Activated CD8-positive, alpha-beta T cell treated with anti-CD3 and anti-CD28 coated beads, Interleukin-2, amount 10 ng/mL, durations not matched to agents 7 days and 5 days (primary cell): ENCODE results near the gene UXT. TPM values are rescaled to one million over a fixed set of nuclear protein-coding genes. Genes with fewer than 3 reads are reported as not detected.

Source experiments
- ATAC-seq: fragments of 150-1000 bp; cut with Tn5 transposase; one replicate; pipeline ENCODE4 v1.10.0; 2021; ENCODE audit warnings: moderate library complexity
- CTCF ChIA-PET: fragments of 350-600 bp; sonication (Branson Sonifier 250); formaldehyde crosslinking; loops from one replicate; lab custom pipeline; 2021; ENCODE audit warnings: antibody characterized with exemption; lab: Charles Lee
- POLR2A ChIA-PET: fragments of 350-600 bp; sonication (Branson Sonifier 250); formaldehyde crosslinking; loops from one replicate; lab custom pipeline; 2021; ENCODE audit warnings: antibody characterized with exemption; lab: Charles Lee
- DNase-seq: peaks from one replicate; pipeline ENCODE4 v3.0.0-alpha.2; 2020
- H3K27ac Mint-ChIP-seq: one replicate; pipeline ENCODE4 v1.8.0; 2021; ENCODE audit warnings: mild to moderate bottlenecking, mixed read lengths
- H3K27me3 Mint-ChIP-seq: one replicate; pipeline ENCODE4 v1.8.0; 2021; ENCODE audit warnings: low read depth, mixed read lengths
- H3K36me3 Mint-ChIP-seq: one replicate; pipeline ENCODE4 v1.8.0; 2021; ENCODE audit warnings: low read depth, mixed read lengths
- H3K4me1 Mint-ChIP-seq: one replicate; pipeline ENCODE4 v1.8.0; 2021; ENCODE audit warnings: low read depth, mixed read lengths
- H3K4me3 Mint-ChIP-seq: one replicate; pipeline ENCODE4 v1.8.0; 2021; ENCODE audit warnings: mild to moderate bottlenecking, mixed read lengths
- H3K9me3 Mint-ChIP-seq: one replicate; pipeline ENCODE4 v1.8.0; 2022; ENCODE audit warnings: mixed read lengths; ENCODE audit not compliant: insufficient read depth
- total RNA-seq, 2 experiments: library from RNA; stranded (reverse); gene quantifications; one replicate each; pipeline ENCODE4 v1.2.3, GENCODE V29; 2021

Gene UXT
- total RNA-seq, 2 experiments from 2014 or later = 148 to 156 TPM

- DNase-seq (peak; percentile 31), ATAC-seq (no peak)
- H3K9me3 Mint-ChIP-seq = no peaks in the 10 kb centered on the region
- ChIA-PET CTCF (interaction anchor here (1.0 to 2.1 kb wide), 4 partner anchors 16 to 131 kb away, joined by 3 to 6 read pairs (median 4); partner anchors contain the start of gene TIMP1), POLR2A (no interaction called here)
- peak overlapping the region; percentile 73 for H3K27ac Mint-ChIP-seq
- H3K36me3 Mint-ChIP-seq = no peaks in the 10 kb centered on the region
- H3K4me3 Mint-ChIP-seq = peak overlapping the region; percentile 70
- H3K4me1 Mint-ChIP-seq = peaks cover 15% of the 10 kb centered on the region
- no peaks in the 10 kb centered on the region for H3K27me3 Mint-ChIP-seq
These were observed 30.0 kb downstream of the UXT start for GRCh38 chrX:47628982-47629381.

GRCh38 chrX:47625365-47625764, 33.6 kb downstream of the UXT start:
- Mint-ChIP-seq H3K4me1 (peaks cover 22% of the 10 kb centered on the region), H3K9me3 (no peaks in the 10 kb centered on the region), H3K4me3 (no peak overlapping the region), H3K27me3 (peaks cover 16% of the 10 kb centered on the region), H3K36me3 (no peaks in the 10 kb centered on the region), H3K27ac (no peak overlapping the region)
- POLR2A ChIA-PET = no interaction called here
- DNase-seq (no peak), ATAC-seq (no peak)
- CTCF ChIA-PET = no interaction called here

- Mint-ChIP-seq H3K4me1 (peaks cover 17% of the 10 kb centered on the region), H3K27ac (no peak overlapping the region), H3K36me3 (no peaks in the 10 kb centered on the region), H3K27me3 (peaks cover 20% of the 10 kb centered on the region), H3K9me3 (no peaks in the 10 kb centered on the region), H3K4me3 (peak overlapping the region; percentile 78)
- ATAC-seq = peak; percentile 58
- ChIA-PET POLR2A (interaction anchor here (1.0 kb wide), 1 partner anchor 57 kb away, joined by 4 read pairs; no protein-coding TSS in a partner anchor), CTCF (no interaction called here)
- DNase-seq = peak; percentile 39
These were observed 35.4 kb downstream of the UXT start for GRCh38 chrX:47623540-47624027.

- Mint-ChIP-seq H3K4me1 (peaks cover 17% of the 10 kb centered on the region), H3K27ac (no peak overlapping the region), H3K27me3 (peaks cover 33% of the 10 kb centered on the region), H3K36me3 (no peaks in the 10 kb centered on the region), H3K9me3 (no peaks in the 10 kb centered on the region), H3K4me3 (no peak overlapping the region)
- ChIA-PET POLR2A (interaction anchor here (0.7 kb wide), 1 partner anchor 58 kb away, joined by 3 read pairs; no protein-coding TSS in a partner anchor), CTCF (no interaction called here)
- DNase-seq = no peak
- no peak for ATAC-seq
These were observed 37.1 kb downstream of the UXT start for GRCh38 chrX:47621851-47622250.

- no peak overlapping the region for H3K27ac Mint-ChIP-seq
- ATAC-seq (no peak), DNase-seq (no peak)
These were observed 38.7 kb downstream of the UXT start for GRCh38 chrX:47620303-47620685.

GRCh38 chrX:47619486-47620302, 39.3 kb downstream of the UXT start, which contains the start of gene SYN1:
Gene SYN1, minus strand, starts transcription at chrX:47619857. Its CDS starts 129 bp downstream, at chrX:47619728.
- Mint-ChIP-seq H3K9me3 (no peaks in the 10 kb centered on the region), H3K36me3 (no peaks in the 10 kb centered on the region), H3K4me1 (peaks cover 17% of the 10 kb centered on the region), H3K4me3 (peak within 1 kb of the TSS; percentile 43), H3K27me3 (peaks cover 39% of the 10 kb centered on the region), H3K27ac (no peak within 1 kb of the TSS)
- ChIA-PET POLR2A (no interaction called here), CTCF (no interaction called here)
- ATAC-seq (peak; percentile 84), DNase-seq (peak; percentile 83)

More at GRCh38 chrX:47620303-47620685, 38.7 kb downstream of the UXT start:
- H3K4me1 Mint-ChIP-seq = peaks cover 17% of the 10 kb centered on the region
- ChIA-PET POLR2A (no interaction called here), CTCF (no interaction called here)
- no peaks in the 10 kb centered on the region for H3K9me3 Mint-ChIP-seq
- H3K36me3 Mint-ChIP-seq = no peaks in the 10 kb centered on the region
- H3K27me3 Mint-ChIP-seq = peaks cover 39% of the 10 kb centered on the region
- peak overlapping the region; percentile 43 for H3K4me3 Mint-ChIP-seq

- H3K4me1 Mint-ChIP-seq = peaks cover 16% of the 10 kb centered on the region
- no peaks in the 10 kb centered on the region for H3K36me3 Mint-ChIP-seq
- ChIA-PET POLR2A (no interaction called here), CTCF (no interaction called here)
- no peak for ATAC-seq
- H3K27ac Mint-ChIP-seq = no peak overlapping the region
- H3K9me3 Mint-ChIP-seq = no peaks in the 10 kb centered on the region
- peak overlapping the region; percentile 23 for H3K4me3 Mint-ChIP-seq
- DNase-seq = no peak
- H3K27me3 Mint-ChIP-seq = peaks cover 41% of the 10 kb centered on the region
These were observed 40.0 kb downstream of the UXT start for GRCh38 chrX:47618923-47619485.

- DNase-seq = no peak
- H3K36me3 Mint-ChIP-seq = no peaks in the 10 kb centered on the region
- peaks cover 24% of the 10 kb centered on the region for H3K27me3 Mint-ChIP-seq
- CTCF ChIA-PET = no interaction called here
- no peak overlapping the region for H3K27ac Mint-ChIP-seq
- no peak overlapping the region for H3K4me3 Mint-ChIP-seq
- no peak for ATAC-seq
- POLR2A ChIA-PET = no interaction called here
- no peaks in the 10 kb centered on the region for H3K9me3 Mint-ChIP-seq
- peaks cover 4% of the 10 kb centered on the region for H3K4me1 Mint-ChIP-seq
These were observed 44.4 kb downstream of the UXT start for GRCh38 chrX:47614618-47615017.

GRCh38 chrX:47613082-47613481, 45.9 kb downstream of the UXT start:
- Mint-ChIP-seq H3K27me3 (peaks cover 16% of the 10 kb centered on the region), H3K4me3 (no peak overlapping the region), H3K27ac (no peak overlapping the region), H3K4me1 (no peaks in the 10 kb centered on the region), H3K9me3 (no peaks in the 10 kb centered on the region), H3K36me3 (no peaks in the 10 kb centered on the region)
- DNase-seq (no peak), ATAC-seq (no peak)
- POLR2A ChIA-PET = no interaction called here
- CTCF ChIA-PET = no interaction called here

GRCh38 chrX:47612418-47612817, 46.6 kb downstream of the UXT start:
- ChIA-PET POLR2A (no interaction called here), CTCF (no interaction called here)
- ATAC-seq = no peak
- no peaks in the 10 kb centered on the region for H3K9me3 Mint-ChIP-seq
- H3K4me3 Mint-ChIP-seq = no peak overlapping the region
- peaks cover 9% of the 10 kb centered on the region for H3K27me3 Mint-ChIP-seq
- H3K36me3 Mint-ChIP-seq = no peaks in the 10 kb centered on the region
- H3K27ac Mint-ChIP-seq = no peak overlapping the region
- no peak for DNase-seq
- H3K4me1 Mint-ChIP-seq = peaks cover 2% of the 10 kb centered on the region

- CTCF ChIA-PET = no interaction called here
- ATAC-seq (no peak), DNase-seq (no peak)
- no peak overlapping the region for H3K27ac Mint-ChIP-seq
- H3K27me3 Mint-ChIP-seq = peaks cover 8% of the 10 kb centered on the region
- no peaks in the 10 kb centered on the region for H3K36me3 Mint-ChIP-seq
- POLR2A ChIA-PET = no interaction called here
- no peak overlapping the region for H3K4me3 Mint-ChIP-seq
- H3K4me1 Mint-ChIP-seq = peaks cover 2% of the 10 kb centered on the region
- no peaks in the 10 kb centered on the region for H3K9me3 Mint-ChIP-seq
These were observed 47.1 kb downstream of the UXT start for GRCh38 chrX:47611926-47612325.

GRCh38 chrX:47611489-47611888, 47.5 kb downstream of the UXT start:
- no peaks in the 10 kb centered on the region for H3K9me3 Mint-ChIP-seq
- no peak overlapping the region for H3K4me3 Mint-ChIP-seq
- no peaks in the 10 kb centered on the region for H3K36me3 Mint-ChIP-seq
- H3K27me3 Mint-ChIP-seq = peaks cover 5% of the 10 kb centered on the region
- POLR2A ChIA-PET = no interaction called here
- CTCF ChIA-PET = no interaction called here
- ATAC-seq (no peak), DNase-seq (no peak)
- peaks cover 2% of the 10 kb centered on the region for H3K4me1 Mint-ChIP-seq
- no peak overlapping the region for H3K27ac Mint-ChIP-seq
